ENCODE measurements around the gene WDR37.
"Not testable (repeated sequence)": the region's sequence is repeated elsewhere in the genome, so short reads cannot be mapped to it uniquely, and the experiment has no call there.

The WDR37 gene

GRCh38 chr10:1109795-1110673 lies 53.8 kb downstream of the WDR37 start:
- DNase-seq = peak in 1 of 2 experiments; percentile 54

GRCh38 chr10:1110674-1111119 lies 54.5 kb downstream of the WDR37 start:
- no peak for DNase-seq

- no peak for DNase-seq
Measured at GRCh38 chr10:1114315-1114714, 58.1 kb downstream of the WDR37 start.

- DNase-seq = no peak
Measured at GRCh38 chr10:1114719-1115606, 58.8 kb downstream of the WDR37 start.

- no peak for DNase-seq
Measured at GRCh38 chr10:1115607-1115955, 59.4 kb downstream of the WDR37 start.

GRCh38 chr10:1116051-1116450 lies 59.9 kb downstream of the WDR37 start:
- no peak for DNase-seq

GRCh38 chr10:1116696-1117280 lies 60.6 kb downstream of the WDR37 start:
- DNase-seq = no peak

GRCh38 chr10:1117651-1118050 lies 61.5 kb downstream of the WDR37 start:
- no peak for DNase-seq

GRCh38 chr10:1118318-1118717 lies 62.1 kb downstream of the WDR37 start:
- not testable (repeated sequence) for DNase-seq

GRCh38 chr10:1119027-1119426 lies 62.8 kb downstream of the WDR37 start:
- DNase-seq = no peak

- no peak for DNase-seq
Measured at GRCh38 chr10:1119501-1119900, 63.3 kb downstream of the WDR37 start.

- DNase-seq = no peak
Measured at GRCh38 chr10:1120306-1120705, 64.1 kb downstream of the WDR37 start.

- DNase-seq = no peak
Measured at GRCh38 chr10:1120801-1121211, 64.6 kb downstream of the WDR37 start.

GRCh38 chr10:1121271-1121970 lies 65.2 kb downstream of the WDR37 start:
- no peak for DNase-seq

- no peak for DNase-seq
Measured at GRCh38 chr10:1122349-1122748, 66.2 kb downstream of the WDR37 start.

GRCh38 chr10:1123198-1123597 lies 67.0 kb downstream of the WDR37 start:
- DNase-seq = no peak

- DNase-seq = no peak
Measured at GRCh38 chr10:1123972-1124371, 67.8 kb downstream of the WDR37 start.

GRCh38 chr10:1124796-1125195 lies 68.6 kb downstream of the WDR37 start:
- no peak for DNase-seq

GRCh38 chr10:1126461-1126860 lies 70.3 kb downstream of the WDR37 start:
- DNase-seq = no peak

GRCh38 chr10:1127629-1128028 lies 71.4 kb downstream of the WDR37 start:
- no peak for DNase-seq

GRCh38 chr10:1128115-1128514 lies 71.9 kb downstream of the WDR37 start:
- DNase-seq = no peak

GRCh38 chr10:1128649-1129048 lies 72.5 kb downstream of the WDR37 start:
- DNase-seq = no peak

- DNase-seq = no peak
Measured at GRCh38 chr10:1130226-1130625, 74.0 kb downstream of the WDR37 start.

Data from NCI-H526 (cell line).